HK-2 (cell line): ENCODE results near the gene SGTB.
A peak's percentile ranks its signal among the peaks of the same experiment; 100 is the strongest.

Experiments used
- DNase-seq: peaks from one replicate; pipeline ENCODE4 v3.0.0-alpha.2; 2018; ENCODE audit not compliant: unreplicated experiment

The SGTB gene

DNA sequence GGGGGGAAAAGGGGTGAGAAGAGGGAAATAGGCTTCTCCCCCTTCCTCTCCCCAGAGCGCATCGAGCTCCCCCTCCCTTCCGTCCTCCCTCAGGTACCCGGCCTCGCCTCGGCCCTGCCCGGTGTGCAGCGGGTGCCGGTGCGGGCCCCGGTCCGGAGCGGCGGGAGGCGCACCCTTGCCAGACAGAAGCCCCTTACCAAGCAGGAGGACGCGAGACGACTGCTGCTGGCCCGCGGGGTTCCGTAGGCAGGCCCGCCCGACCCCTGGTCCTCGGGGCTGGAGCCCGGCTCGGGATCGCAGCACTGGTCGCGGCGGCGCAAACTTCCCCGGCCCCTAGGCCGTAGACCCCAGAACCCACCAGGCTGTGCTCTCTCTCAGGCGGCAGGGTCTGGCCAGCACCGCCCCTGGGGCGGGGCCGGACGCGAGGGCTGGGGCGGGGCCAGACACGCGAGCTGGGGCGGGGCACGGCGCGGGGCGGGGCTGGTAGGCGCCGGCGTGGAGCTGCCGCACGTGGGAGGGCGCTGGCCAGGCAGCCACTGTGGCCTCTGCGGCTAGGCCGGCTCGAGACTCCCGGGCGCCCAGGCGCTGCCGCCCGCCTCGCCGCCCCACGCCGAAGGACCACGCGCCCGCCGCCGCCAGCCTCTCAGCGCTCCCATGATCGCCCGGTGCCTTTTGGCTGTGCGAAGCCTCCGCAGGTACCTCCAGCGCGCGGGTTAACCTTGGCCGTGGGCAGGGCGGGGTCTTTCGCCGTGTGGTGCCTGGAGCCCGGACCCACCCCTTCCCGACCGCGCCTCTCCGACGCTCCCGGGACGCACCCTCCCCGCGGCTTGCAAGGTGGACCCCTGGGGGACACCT lies at the start of gene SGTB, which contains the start of gene NLN:
SGTB (minus strand) TSS at position 390 of the 855 bp plus-strand sequence. CDS start 1,302 bp downstream, outside the sequence.
NLN (plus strand) TSS at position 486 of the 855 bp plus-strand sequence; CDS start at position 655, 169 bp downstream.
- peak; percentile 77 for DNase-seq

DNA sequence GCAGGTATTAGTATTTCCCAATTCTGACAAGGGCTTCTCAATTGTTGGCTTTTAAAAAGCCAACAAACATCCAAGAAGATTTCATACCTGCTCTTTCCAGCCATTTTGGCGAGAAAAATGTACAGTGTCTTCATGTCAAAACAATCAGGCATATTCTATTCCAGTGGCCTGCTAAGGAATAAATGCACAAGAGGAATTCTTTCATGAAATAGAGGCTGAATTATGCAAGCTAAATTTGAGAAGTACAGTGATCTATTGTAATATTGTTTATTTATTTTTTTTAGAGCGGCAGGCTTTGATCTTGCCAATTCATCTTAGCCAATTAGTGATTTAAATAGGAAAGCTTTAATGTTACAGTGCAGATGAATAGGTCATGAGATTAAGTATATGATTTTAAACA lies 49.4 kb upstream of the SGTB start:
- no peak for DNase-seq

DNA sequence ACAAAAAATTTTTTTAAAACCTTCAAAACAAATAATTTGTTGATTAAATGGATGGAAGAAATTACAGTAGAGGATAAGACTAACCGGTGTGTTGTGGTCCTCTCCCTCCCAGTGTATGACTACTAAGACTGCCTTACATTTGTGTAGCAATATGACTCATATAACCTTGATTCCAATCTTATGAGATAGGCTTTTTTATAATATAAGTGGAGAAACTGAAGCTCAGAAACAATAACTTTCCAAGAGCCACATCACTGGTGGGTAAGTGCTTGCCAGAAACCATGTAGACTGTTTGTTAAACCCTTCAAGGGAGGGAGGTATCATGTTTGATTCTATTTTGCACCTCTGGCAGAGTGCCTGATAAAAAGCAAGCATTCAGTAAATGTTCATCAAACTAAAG lies 47.6 kb upstream of the SGTB start:
- DNase-seq, result no peak

DNA sequence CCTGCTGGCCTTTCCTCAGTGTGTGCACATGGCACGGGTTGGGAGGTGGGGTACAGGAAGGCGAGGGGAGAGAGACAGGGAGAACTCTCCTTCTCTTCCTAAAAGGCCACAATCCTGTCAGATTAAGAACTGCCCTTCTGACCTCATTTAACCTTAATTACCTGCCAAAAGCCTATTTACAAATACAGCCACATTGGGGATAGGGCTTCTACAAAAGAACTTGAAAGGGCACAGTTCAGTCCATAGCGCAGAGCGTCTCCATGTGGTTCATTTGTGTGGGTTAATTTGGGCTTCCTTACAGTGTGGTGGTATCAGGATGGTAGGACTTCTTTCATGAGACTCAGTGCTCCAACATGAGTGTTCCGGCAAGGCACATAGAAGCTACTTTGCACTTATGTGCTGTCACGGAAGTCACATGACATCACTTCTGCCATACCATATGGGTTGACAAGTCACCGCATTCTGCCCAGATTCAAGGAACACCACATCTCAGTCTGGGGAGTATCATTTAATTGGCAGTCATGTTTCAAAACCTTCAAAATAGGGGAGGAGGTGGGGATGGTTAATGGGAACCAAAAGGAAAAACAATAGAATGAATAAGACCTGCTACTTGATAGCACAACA lies 46.9 kb upstream of the SGTB start:
- DNase-seq, result no peak

- DNase-seq, result no peak
Observed at GRCh38 chr5:65767565-65767964, 45.7 kb upstream of the SGTB start.

DNA sequence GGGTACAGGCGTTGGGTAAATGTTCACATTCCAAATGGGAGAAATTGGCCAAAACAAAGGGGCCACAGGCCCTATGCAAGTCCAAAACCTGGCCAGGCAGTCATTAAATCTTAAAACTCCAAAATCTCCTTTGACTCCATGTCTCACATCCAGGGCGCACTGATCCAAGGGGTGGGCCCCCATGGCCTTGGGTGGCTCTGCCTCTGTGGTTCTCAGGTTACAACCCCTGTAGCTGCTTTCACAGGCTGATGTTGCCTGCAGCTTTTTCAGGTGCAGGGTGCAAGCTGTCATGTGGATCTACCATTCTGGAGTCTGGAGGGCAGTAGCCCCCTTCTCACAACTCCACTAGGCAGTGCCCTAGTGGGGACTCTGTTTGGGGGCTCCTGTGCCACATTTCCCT lies 44.9 kb upstream of the SGTB start:
- no peak for DNase-seq

DNA sequence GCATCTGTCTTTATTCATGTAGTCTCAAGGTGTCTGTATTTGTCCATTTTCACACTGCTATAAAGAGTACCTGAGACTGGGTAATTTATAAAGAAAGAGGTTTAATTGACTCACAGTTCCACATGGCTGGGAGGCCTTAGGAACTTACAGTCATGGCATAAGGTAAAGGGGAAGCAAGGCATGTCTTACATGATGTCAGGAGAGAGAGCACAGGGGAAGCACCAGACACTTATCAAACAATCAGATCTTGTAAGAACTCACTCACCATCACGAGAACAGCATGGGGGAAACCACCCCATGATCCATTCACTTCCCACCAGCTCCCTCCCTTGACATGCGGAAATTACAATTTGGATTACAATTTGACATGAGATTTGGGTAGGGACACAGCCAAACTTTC lies 44.3 kb upstream of the SGTB start:
- DNase-seq, result no peak

DNA sequence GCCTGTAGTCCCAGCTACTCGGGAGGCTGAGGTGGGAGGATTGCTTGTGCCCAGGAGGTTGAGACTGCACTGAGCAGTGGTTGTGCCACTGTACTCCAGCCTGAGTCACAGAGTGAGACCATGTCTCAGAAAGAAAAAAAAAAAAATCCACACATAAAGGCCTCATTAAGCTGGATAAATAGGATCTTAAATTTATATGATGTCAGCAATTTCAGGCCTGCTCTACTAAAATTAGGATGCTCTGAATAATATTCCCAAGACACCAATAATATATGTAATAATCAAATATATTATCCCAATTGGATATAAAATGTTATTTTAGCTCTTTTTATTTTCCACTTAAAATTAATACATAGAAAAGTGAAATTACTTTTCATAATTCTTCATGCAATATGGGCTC lies 43.7 kb upstream of the SGTB start:
- DNase-seq, result no peak

- no peak for DNase-seq
Observed at GRCh38 chr5:65762234-65762633, 40.3 kb upstream of the SGTB start.

GRCh38 chr5:65760504-65761275 lies 38.8 kb upstream of the SGTB start:
- DNase-seq, result no peak

DNA sequence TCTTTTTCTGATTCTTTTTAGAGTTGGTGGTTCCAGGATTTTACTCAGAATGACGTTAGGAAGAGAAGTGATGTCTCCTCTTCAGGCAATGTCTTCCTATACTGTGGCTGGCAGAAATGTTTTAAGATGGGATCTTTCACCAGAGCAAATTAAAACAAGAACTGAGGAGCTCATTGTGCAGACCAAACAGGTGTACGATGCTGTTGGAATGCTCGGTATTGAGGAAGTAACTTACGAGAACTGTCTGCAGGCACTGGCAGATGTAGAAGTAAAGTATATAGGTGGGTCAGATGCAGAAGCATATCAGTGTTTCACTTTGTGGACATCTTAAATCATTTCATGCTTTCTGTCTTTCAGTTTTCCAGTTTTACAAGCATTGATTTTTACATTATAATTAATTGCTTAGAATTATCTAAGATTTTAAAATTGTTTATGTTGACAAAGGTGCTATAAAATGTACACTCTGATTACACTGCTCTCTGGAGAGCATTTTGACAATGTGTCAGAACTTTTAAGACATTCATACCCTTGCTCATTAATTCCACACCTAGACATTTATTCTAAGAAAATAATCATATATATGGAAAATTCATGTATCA lies 36.7 kb upstream of the SGTB start:
- DNase-seq, result no peak

- no peak for DNase-seq
Observed at GRCh38 chr5:65753189-65753588, 31.3 kb upstream of the SGTB start.

- no peak for DNase-seq
Observed at GRCh38 chr5:65750938-65751337, 29.0 kb upstream of the SGTB start.

DNA sequence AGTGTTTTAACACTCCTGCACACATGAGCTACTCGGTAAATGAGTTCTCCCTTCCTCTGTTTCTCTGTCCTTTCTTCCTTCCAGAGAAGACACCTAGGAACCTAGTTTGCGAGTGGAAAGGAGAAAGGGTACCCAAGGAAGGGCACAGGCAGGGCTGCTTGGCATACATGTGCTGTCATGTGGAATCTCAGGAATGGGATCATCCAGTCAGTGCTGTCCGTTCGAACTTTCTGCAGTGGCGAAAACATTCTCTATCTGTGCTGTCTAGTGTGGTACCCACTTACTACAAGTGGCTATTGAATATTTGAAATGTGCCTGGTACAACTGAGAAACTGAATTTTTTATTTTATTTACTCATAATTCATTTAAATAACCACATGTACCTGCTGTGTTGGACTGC lies 28.0 kb upstream of the SGTB start:
- DNase-seq, result no peak

DNA sequence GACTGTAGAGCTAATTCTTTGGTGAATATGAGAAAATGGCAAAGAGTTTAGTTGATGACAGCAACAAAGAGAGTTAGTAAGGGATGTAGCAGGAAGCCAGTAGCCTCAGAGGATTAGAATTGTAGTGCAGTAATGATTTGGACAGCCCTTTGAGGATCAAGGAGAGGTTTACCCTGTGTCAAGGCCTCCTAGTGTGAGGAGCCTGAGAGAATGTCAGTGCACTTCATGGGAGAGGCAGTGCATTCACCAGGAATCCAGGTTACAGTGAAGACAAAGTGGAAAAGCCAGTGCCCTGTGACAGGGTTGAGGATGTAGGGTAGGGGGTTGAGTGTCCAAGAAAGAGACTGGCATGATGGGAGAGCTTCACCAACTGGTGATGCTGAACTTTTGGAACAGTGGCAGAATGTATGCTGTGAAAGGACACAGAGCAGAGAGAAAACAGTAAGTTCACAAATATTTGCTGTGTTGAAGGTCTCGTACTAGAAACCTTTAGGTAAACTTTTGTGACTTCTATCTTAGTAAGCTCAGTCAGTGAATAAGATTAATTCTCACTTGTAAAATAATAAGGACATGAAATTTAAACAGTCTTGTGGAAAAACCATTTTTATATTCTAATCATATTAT lies 27.4 kb upstream of the SGTB start:
- no peak for DNase-seq

DNA sequence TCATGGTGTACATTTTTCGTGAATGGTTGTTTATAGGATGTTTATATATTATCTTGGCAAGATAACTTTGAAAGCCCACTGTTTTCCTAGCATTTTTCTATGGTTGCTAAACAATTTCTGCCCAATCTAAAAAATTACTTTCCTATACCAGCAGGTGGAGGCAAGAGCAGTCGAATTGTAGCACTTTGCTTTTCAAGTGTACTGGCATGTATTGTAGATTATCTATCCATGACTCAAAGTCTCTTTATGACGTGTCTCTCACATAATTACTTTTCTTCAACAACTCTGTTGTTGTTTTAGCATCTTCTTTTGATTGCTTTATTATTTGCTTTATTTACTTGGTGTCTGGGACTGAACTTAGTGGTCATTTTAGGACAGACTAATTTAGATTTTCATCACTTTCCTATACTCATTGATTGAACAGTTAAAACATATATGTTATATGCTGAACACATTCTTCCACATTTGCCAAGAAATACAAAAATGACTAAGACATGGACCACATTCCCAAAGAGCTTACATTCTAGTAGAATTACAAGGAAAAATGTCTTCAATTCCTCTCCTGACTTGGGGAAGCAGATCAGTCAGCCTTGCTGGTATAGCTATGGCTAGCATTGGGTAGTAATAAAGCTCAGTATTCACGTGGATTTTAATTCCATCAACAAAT lies 20.8 kb upstream of the SGTB start:
- peak; percentile 8 for DNase-seq

DNA sequence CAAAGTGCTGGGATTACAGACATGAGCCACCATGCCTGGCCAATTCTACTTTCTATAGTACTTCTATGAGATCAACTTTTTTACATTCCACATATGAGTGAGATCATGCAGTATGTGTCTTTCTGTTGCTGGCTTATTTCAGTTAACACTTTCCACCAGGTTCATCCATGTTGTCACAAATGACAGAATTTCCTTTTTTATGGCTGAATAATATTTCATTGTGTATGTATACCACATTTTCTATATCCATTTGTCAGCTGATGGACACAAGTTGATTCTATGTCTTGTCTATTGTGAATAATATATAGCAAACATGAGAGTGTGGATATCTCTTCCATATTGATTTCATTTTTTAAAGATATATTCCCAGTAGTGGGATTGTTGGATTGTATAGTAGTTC lies 17.3 kb upstream of the SGTB start:
- no peak for DNase-seq

DNA sequence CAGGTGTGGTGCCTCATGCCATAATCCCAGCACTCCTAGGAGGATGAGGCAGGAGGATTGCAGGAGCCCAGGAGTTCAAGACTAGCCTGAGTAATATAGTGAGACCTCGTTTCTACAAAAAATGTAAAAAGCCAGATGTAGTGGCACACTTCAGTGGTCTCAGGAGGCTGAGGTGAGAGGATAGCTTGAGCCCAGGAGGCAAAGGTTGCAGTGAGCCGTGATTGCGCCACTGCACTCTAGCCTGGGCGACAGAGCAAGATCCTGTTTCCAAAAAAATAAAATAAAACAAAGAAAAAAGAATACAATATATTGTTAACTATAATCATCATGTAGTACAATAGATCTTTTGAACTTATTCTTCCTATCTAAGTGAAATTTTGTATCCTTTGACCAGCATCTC lies 16.4 kb upstream of the SGTB start:
- DNase-seq, result no peak

DNA sequence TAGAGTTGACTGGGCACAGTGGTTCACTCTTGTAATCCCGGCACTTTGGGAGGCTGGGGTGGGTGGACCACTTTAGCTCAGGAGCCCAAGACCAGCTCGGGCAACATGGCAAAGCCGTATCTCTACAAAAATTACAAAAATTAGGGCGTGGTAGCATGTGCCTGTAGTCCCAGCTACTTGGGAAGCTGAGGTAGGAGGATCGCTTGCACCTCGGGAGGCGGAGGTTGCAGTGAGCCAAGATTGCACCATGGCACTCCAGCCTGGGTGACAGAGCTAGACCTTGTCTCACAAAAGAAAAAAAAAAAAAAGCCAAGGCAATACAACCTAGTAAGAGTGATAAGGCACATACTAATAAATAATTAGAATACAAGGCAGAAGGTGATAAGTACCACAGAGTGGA lies 15.9 kb upstream of the SGTB start:
- DNase-seq, result no peak

DNA sequence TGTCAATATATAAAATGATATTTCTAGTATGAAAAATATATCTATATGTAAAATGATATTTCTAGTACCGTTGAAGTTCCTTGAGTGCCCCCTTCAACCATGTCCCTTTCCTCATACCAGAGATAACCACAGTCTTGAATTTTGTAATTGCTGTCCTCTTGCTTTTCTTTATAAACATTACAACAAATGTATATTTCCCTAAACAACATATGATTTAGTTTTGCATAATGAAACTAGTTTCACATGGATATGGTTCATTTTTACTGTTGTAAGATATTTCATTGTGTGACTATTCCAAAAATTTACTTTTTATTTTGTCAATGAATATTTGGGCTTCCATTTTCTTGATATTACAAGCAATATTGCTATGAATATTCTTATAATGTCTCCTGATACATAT lies 14.1 kb upstream of the SGTB start:
- no peak for DNase-seq

- no peak for DNase-seq
Observed at GRCh38 chr5:65734921-65735320, 13.0 kb upstream of the SGTB start.
